ENCODE data around the gene CST9. TPM values are rescaled to one million over a fixed set of nuclear protein-coding genes. Genes with fewer than 3 reads are reported as not detected.

The CST9 gene
- total and polyA plus RNA-seq, 2 of the 13 experiments (the other 11 are each of a cell fraction or from before 2014, with no cell fraction given): 0.07 TPM; not detected in 1

- TF ChIP-seq ZBTB4 (CRISPR knock-in tag; IDR thresholded peaks at IDR 0.05; ENCODE audit: borderline replicate concordance) (no peak), ZNF713 (CRISPR knock-in tag; IDR thresholded peaks at IDR 0.05) (no peak), TCF12 (IDR thresholded peaks at IDR 0.05) (no peak), TCF12 (CRISPR knock-in tag; IDR thresholded peaks at IDR 0.05) (no peak), FOXA3 (CRISPR knock-in tag; IDR thresholded peaks at IDR 0.05) (no peak)
Measured at GRCh38 chr20:23565503-23566045, 40.1 kb downstream of the CST9 start (continued).

- H3K79me2 ChIP-seq (ENCODE audit: insufficient read depth, low read length): no peaks in the 10 kb centered on the region
- ATAC-seq (peak; percentile 50), FAIRE-seq (no peak), DNase-seq (ENCODE audit: low spot score) (no peak)
- intact Hi-C loops (cut with micrococcal nuclease; ENCODE audit: unreplicated experiment) (no loop called here), in situ Hi-C loops (cut with HindIII; ENCODE audit: extremely low pct_ligation_motif_present, low pct_unique_long_range_greater_than_20kb) (no loop called here)
- peaks cover 24% of the 10 kb centered on the region for H3K9me3 ChIP-seq (ENCODE audit: low read length)
- H3K27ac ChIP-seq (ENCODE audit: extremely low read length, insufficient read depth, low read length): no peak overlapping the region
- H3K9ac ChIP-seq (ENCODE audit: insufficient read depth, low read depth, low read length): no peak overlapping the region
- ChIA-PET POLR2A (no interaction called here), CTCF (ENCODE audit: low intra/inter-chr PET ratio, low total read pairs) (no interaction called here)
- no peaks in the 10 kb centered on the region for H3K36me3 ChIP-seq (replicated peaks in 1 of 2; ENCODE audit: control insufficient read depth in 1 of 2, insufficient read depth in 2 of 2, low read length in 2 of 2)
- H4K20me1 ChIP-seq (ENCODE audit: insufficient read depth, low read length): no peaks in the 10 kb centered on the region
- WGBS (ENCODE audit: low lambda C conversion rate): 7% methylated on average over 3 of the region's 3 CpGs
- H3K27me3 ChIP-seq (ENCODE audit: control insufficient read depth in 1 of 2, insufficient read depth in 2 of 2, low read length in 2 of 2): peaks cover 0 to 7% of the 10 kb centered on the region in 2 experiments; a peak in 1 of 5 replicates
- BruUV-seq (replicated peaks): no TSS peak
- TF ChIP-seq ZNF44 (CRISPR knock-in tag; IDR thresholded peaks at IDR 0.05): no peak
- H3K4me2 ChIP-seq (ENCODE audit: low read depth, low read length): no peak overlapping the region
- no peak overlapping the region for H2AFZ ChIP-seq (ENCODE audit: low read length)
- H3K4me1 ChIP-seq (ENCODE audit: insufficient read depth, low read length): peaks cover 2% of the 10 kb centered on the region; the same call in 1 of the 2 replicates
- no peak overlapping the region for H3K4me3 ChIP-seq (replicated peaks in 1 of 3; ENCODE audit: insufficient read depth in 1 of 3, low read depth in 2 of 3, low read length in 3 of 3)
Measured at GRCh38 chr20:23564927-23565326, 40.8 kb downstream of the CST9 start.

Data from HepG2 (cell line).